Kidney glomerular epithelial cell (primary cell): Measurements from ENCODE around the gene OR8D2.

Experiments used
- DNase-seq: peaks from one replicate; lab custom pipeline; 2025; lab: John Stamatoyannopoulos, UW

OR8D2 gene, protein sequence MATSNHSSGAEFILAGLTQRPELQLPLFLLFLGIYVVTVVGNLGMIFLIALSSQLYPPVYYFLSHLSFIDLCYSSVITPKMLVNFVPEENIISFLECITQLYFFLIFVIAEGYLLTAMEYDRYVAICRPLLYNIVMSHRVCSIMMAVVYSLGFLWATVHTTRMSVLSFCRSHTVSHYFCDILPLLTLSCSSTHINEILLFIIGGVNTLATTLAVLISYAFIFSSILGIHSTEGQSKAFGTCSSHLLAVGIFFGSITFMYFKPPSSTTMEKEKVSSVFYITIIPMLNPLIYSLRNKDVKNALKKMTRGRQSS

DNA sequence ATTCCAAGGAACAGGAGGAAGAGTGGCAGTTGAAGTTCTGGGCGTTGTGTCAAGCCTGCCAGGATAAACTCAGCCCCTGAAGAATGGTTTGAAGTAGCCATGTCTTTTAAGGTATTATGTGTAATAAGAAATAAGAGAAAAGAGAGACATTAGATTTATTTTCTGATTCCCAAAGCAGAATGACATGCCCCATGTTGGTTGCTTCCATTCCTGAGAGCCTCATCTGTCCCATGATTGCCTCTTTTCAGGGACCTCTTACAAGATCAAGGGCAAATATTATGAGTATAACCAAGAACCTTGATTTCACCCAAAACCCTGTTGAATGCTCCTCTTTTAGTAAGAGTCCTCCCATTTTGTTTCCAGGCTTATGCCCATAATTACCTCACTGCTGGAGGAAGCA, at the start of gene OR8D2:
Gene OR8D2 (minus strand): TSS at position 101 of the 400 bp plus-strand sequence. CDS start 0 bp downstream, at position 101.
- DNase-seq, result no peak

DNA sequence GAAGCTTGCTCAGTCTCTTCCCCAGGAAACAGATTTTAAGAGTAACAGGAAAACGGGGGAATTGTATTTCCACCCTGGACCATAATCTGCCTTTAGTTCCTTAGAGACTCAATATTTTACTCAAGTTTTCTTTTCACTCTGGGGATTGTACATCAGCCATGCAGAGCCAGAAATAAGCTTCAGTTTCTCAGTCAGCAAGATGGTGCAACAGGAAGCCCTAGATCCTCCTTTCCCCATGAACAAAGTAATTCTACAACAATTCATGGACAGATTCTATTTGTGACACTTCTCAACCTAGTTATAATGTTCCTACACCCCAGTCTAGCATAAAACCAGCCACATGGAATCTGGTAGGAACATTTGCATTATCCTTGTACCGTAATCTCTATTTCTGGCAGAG, 39.6 kb upstream of the OR8D2 start:
- no peak for DNase-seq

DNA sequence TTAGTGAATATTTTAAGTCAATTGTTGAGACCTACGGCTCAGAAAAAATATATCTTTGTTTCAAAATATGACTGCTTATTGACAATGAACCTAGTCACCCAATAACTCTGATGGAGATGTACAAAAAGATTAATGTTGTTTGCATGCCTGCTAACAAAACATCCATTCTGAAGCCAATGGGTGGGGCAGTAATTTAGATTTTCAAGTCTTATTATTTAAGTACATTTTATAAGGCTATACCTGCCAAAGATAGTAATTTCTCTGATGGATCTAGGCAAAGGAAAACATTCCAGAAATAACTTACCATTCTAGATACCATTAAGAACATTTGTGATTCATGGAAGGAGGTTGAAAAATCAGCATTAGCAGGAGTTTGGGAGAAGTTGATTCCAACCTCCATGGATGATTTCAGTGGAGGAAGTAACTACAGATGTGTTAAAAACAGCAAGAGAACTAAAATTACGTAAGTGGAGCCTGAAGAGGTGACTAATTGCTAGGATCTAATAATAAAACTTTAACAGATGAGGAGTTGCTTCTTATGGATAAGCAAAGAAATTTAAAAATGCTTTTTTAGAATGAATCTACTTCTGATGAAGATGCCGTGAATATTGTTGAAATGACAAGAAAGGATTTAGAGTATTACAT, 26.4 kb upstream of the OR8D2 start:
- DNase-seq, result no peak

DNA sequence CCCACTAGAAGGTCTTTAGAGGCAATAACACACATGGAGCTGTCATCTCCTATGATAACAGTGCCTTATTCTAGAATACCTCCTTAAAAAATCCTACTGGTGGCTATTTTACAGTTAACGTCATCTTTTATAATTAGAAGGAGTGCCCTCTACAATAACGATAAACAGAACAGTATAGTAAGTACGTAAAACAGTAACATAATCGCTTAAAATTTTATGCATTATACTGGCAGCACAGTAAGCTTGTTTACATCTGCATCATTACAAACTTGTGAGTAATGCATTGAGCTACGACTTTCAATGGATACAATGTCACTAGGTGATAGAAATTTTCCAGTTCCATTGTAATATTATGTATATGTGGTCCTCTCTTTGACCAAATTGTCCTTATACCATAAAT, 24.3 kb upstream of the OR8D2 start:
- no peak for DNase-seq

DNA sequence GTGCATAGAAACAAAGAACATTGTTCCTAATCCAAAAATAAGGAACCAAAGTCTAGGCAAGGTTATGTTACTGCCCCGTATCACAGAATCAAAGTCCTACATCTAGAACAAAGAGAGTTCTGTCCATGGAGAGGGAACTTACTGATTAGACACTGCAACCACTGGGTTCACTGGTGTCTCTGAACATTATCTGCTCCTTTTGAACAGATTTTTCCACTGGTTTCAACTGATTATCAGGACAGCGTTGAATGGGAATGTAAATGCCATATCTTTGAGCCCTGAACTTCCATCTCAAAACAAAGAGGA, 20.1 kb upstream of the OR8D2 start:
- DNase-seq, result no peak

DNA sequence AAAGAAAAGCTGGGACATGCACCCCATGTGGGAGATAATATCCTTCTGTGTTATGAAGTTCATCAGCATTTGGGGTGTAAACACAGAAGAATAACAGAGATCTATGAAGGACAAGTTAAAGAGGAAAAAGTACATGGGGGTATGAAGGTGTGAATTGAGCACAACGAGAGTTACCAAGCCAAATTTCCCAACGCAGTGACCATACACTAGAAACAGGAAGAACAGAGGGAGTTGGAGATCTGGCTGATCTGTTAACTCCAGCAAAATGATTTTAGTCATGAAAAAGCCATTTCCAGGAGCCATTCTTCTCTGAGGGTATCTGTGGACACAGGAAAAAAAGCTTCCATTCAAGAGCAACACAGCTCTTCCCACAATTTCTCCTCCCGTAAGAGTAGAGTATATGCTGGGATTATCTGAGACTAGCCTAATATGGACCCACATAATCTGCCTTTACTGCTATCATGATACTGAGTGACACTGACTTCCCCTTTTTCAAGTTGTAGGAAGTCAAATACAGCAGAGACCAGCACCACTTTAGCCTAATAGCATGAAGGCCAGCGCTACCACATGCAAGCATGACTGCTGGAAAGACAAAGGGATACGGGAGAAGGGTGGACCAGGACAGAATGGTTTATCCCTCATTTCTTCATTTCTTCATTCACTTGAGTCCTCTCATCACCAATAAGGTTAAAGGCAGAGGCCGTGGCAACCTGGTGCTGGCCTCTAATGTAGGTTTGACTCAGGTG, 19.6 kb upstream of the OR8D2 start:
- DNase-seq, result no peak

DNA sequence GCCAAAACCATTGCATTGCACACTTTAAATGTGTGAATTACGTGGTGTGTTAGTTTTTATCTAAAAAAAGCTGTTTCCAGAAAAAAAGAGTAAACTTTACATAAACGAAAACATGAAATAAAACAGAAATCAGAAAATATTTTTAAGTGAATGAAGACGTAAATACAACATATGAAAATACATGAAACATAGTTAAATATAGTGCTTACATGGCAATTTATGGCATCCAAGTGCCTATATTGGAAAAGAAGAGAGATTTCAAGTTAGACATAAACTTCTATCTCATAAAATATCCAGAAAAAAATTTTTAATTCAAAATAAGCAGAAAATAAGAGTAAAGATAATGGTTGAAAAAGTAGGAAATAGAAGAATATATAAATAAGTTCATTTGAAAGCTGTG, 11.9 kb upstream of the OR8D2 start:
- no peak for DNase-seq

DNA sequence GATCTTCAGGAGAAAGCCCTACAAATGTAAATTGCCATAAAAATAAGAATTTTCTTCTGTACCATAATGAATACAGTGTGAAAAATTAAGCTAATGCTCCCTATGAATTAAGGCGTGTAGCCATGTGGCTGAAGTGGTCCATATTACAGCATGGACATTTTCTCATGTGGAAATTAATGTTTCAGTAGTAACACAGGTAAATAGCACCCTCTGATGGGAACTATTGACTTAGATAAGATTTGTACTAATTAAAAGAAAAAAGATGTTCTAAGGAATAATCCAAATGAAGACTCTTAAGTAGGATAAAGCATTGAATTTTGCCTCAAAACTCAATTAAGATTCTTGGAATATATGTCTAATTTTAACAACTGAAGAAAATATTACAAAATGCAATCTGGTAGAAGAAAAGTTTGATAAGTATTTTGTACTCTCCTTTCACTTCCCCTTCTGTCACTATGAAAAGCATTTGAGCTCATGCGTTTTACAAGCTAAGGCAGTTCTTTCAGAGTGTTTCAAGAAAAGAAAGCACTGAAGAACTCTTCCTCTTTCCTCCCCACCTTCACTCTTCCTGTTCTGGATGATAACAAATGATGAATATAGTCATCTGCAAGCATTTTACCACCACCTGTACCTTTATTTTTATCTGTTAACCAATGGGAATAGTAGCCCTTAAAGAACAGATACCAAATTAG, 9.9 kb upstream of the OR8D2 start:
- DNase-seq, result no peak

DNA sequence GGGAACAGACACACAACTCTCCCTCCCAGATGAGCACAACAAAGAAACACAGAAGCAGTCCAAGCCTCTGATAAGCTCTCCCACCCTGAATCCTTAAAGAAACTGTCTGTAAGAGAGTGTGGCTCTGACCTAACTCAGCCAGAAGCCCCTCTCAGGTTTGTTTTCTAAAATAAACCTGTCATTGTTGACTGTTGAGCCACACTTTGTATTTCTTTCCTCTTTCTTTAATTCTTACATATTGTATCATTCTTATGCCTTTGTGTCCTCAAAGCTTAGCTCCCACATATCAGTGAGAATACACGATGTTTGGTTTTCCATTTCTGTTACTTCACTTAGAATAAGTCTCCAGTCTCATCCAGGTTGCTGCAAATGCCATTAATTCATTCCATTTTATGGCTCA, 7.8 kb upstream of the OR8D2 start:
- no peak for DNase-seq

DNA sequence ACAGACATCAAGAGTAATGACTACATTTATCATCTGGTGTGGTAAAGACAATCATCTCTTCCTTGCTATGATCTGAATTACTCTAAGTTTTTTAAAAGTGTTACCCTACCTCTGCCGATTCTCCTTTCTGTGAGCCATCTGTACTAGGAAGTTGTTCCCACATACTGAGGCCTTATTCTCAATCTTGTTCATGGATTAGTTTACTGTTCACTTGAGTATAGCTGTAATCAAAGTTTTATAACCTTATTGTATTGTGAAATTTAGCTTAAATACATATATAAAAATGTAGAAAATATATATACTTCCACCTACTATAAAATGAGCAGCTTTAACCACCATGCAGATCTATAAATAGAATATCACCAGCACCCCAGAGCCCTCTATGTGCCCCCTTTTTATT, 2.4 kb upstream of the OR8D2 start:
- DNase-seq, result no peak

DNA sequence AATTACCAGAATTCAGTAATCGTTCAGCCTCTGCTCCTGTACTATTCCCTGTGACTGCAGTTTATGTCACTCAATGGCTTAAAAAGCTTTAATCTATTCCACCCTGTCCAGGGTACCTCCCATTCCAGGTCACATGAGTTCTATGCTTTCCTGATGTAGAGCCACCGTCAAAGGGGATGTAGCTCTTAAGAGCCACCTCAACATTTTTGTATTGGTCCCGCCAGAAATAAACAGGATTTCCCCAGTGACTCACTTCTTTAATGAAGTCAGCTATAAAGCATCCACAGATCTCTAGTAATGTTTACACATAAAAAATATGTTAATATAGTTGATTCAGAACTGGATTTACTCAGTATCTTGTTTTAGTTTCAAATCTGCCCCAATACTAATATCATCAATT, 4.9 kb downstream of the OR8D2 start:
- DNase-seq, result no peak

DNA sequence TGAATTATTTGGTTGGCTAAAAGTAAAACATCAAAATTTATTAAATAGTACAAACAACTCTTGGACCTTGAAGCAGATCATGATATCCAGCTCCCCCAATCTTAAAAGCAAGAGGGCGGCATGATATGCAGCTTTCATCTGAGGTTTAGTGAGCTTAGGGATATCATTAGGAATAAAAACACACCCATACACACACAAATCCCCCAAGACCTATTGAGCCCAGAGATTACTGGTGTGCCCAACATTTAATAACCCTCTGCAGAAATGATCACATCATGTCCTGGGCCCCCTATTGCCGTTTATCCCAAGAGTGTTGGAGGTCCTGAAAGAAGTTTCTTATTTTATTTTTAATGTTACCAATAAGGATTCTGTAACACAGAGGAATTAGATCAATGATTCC, 6.1 kb downstream of the OR8D2 start, which contains the start of gene OR8D1:
Gene OR8D1 (minus strand): TSS at position 101 of the 400 bp plus-strand sequence. CDS start 3,183 bp downstream, outside the sequence.
- no peak for DNase-seq

DNA sequence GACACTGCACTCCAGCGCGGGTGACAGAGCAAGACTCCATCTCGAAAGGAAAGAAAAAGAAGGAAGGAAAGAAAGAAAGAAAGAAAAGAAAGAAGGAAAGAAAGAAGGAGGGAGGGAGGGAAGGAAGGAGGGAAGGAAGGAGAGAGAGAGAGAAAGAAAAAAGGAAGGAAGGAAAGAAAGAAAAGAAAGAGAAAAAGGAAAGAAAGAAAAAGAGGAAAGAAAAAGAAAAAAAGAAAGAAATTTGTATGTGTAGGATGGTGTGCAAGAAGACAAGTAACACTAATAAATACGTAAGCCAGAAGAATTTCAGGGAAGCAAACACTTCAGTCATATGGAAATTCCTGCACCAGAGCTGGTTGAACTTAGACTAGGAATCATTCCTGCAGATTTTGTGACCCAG, 6.9 kb downstream of the OR8D2 start:
- no peak for DNase-seq

DNA sequence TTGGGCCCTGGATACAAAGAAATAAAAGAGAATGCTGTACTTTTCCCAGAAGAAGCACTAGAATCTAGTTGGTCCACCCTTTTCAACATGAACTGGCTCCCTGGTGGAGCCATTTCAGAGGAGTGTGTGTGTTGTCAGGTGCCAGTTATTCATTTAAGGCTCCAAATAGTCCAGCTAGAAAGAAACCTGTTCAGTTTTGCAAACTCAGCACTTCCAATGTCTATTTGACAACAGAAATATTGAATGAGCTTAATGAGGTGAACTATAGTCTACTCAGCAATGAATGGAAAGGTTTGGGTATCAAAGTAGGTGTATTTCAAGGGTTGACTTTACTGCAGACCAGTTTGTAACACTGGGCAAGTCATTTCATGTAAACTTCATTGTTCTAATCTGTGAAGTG, 8.3 kb downstream of the OR8D2 start:
- DNase-seq, result no peak

DNA sequence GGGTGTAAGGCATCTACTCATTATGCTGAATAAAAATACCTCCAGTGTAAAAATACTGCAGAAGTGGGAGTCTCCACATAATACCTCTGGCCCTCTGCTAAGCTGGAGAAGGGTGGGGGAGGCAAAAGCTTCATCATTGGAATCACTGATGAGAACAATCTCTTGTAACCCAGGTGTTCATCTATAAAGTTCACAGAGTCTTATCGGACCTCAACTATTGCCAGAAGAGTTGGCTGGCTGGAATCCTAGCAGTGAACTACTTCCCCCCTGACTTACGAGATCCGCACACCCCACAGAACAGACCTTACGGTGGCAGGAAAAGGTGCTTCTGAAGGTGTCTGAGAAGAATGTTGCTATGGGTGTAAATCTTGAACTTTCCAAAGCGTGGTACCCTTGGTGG, 8.7 kb downstream of the OR8D2 start:
- no peak for DNase-seq

DNA sequence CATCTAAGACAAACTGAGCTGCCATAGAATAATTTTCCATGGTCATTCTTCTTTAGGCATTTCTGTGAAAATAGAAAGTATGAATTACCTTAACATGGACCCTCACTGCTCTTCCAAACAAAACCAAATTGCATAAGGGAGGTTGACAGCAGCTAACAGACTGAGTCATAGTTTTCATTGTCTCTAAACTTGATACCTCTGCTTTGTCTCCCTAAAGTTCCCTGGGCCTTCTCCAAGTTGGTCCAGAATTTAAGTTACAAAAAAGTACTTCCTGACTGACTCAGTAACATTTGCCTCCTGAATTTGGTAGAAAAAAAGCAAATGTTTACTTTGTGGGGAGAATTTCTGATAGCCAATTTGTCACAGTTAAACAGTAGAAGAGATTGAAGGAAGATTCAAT, 9.3 kb downstream of the OR8D2 start:
- no peak for DNase-seq

DNA sequence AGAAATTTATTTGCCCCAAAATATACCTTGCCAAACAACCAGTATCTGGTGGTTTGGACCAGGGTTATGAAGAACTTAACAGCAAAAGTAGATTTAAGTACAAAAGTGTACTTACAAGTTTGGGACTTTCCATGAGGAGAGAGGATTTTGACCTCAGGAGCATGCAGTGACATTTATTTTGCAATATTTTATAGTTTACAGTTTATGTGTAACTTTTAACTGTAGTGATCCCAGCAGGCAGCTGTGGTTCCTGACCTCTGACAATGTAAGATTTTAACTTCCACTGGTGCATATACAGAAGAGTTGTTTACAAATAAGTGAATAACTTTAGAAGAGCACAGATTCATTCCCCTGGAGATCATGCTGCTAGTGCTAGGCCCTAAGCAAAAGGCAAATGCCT, 12.9 kb downstream of the OR8D2 start:
- no peak for DNase-seq

DNA sequence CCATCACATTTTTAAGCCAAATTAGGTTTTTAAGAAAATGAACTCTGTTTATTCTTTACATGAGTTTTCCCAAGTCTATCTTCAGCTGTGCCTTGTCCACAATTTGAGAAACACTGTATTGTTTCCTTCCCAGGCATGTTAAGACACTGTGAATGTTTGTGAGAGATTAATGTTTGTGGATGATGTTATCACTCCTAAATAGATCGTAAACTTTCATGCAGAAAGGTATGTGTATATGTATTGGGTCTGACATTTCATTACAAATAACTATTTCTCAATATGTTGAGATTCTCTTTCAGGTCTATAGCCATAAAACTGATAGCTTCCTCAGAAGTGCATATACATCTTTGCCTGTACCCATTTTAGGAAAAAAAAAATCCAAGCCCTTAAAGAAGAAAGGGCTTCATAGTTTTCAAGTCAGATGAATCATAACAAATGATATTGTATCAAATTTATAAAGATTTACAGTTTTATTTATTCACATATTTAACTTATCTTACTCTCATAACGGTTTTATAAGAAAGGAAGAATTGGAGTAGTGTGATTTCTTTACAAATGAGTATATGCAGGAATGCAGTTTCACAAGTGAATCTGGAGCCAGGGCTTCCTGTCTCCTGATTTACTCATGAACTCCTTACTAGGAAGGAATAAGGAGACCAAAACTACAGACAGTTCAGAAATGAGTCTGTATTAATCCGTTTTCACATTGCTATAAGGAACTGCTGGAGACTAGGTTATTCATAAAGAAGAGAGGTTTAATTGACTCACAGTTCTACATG, 17.5 kb downstream of the OR8D2 start:
- no peak for DNase-seq

DNA sequence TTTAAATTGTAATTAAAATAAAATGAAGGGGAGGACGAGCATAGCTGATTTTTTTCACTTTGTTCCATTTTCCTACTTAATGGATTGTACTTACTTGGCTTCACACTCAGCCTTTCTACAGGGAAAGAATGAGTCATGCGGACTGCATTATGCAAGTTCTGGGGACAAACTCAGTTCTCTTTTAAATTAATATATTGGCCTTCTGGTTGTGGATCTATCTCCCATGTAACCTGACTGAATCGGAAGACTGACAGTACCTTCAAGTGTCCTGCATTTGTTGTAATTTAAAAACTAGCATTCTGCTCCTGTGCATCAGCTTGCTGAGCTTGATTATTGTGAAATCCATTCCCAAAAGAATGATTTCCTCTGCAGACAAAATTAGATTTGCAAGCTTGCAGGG, 18.4 kb downstream of the OR8D2 start:
- no peak for DNase-seq

DNA sequence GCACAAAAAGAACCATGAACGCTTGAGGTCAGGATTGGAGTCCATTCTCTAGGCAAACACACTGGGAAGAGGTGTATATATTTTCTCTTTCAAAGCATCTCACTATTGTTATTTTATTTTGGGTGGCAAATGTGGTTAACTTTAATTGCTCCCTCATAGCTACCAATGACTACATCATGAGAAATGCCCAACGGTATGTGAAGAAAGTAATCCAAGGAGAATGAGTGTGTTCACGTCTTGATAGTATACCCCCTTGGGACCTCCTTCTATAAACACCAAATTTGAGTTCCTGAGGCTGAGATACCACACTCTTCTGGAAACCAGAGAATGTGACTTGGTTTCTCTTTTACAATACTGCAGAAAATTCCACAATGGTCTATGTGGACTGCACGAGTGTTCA, 22.1 kb downstream of the OR8D2 start:
- no peak for DNase-seq

DNA sequence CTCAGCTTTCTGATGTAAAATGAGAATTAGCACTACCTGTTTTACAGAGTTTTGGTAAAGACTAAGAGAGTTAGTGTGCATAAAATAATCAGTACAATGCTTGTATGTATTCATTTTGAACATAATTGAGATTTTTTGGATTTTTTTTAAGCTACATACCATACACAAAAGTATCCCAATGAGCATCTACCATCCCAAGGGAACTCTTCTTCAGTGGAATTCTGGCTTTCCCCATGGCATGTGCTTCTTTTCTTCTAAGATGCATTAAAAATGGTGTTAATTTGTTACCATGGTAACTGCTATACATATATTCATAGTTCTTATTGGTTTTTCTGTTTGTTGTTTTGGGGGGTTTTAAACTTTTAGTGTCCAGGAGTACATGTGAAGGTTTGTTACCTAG, 24.0 kb downstream of the OR8D2 start:
- DNase-seq, result no peak

DNA sequence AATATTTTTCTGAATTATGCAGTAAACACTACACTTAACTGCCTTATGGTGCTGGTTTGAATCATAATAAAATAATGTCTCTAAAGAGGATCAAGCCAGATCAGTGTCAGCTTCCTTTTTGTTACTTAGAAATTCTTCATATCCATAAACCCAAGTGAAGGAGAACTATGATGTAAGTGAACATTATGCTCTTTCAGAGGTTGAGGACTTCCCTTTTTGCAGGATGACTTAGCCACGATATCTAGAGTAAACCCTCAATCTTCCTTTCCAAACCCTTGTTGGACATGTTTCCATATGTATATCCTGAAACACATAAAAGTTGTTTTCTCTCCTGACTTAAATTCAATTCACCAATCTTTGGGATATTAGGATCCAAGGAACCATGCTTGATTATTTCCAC, 25.3 kb downstream of the OR8D2 start:
- no peak for DNase-seq
